ENCODE measurements around the gene ZNF608. TPM values are rescaled to one million over a fixed set of nuclear protein-coding genes. Genes with fewer than 3 reads are reported as not detected.

ZNF608 gene
- total and polyA plus RNA-seq, 4 donors, result 4.3 to 13.2 (median 8.0) TPM

GRCh38 chr5:124740991-124741583 lies 5.4 kb downstream of the ZNF608 start:
- WGBS, 2 donors, result 81 to 88% methylated on average over 4 of the region's 4 CpGs
- Histone ChIP-seq H3K27ac (ENCODE audit: low read depth in 1 of 2, low read length in 2 of 2) (no peak overlapping the region), H3K9me3 (ENCODE audit: control insufficient read depth, low read length) (no peaks in the 10 kb centered on the region), H3K36me3 (ENCODE audit: control insufficient read depth in 1 of 2, insufficient read depth in 2 of 2, low read length in 1 of 2) (no peaks in the 10 kb centered on the region), H3K4me1 (ENCODE audit: control insufficient read depth in 1 of 2, insufficient read depth in 2 of 2, low read length in 2 of 2) (peaks cover 0 to 4% of the 10 kb centered on the region in 2 donors), H3K4me3 (ENCODE audit: low read length in 2 of 2) (no peak overlapping the region), H3K27me3 (ENCODE audit: control insufficient read depth in 1 of 2, insufficient read depth in 2 of 2, low read length in 1 of 2) (no peaks in the 10 kb centered on the region)
- intact Hi-C loops (cut with DNase I), result loop anchor here in 1 of 2 donors (10.0 kb wide), 4 partner anchors 46 to 226 kb away; no protein-coding TSS in a partner anchor
- DNase-seq (no peak), ATAC-seq (ENCODE audit: low FRiP score) (no peak)

- no peaks in the 10 kb centered on the region for H3K36me3 ChIP-seq (ENCODE audit: control insufficient read depth in 1 of 2, insufficient read depth in 2 of 2, low read length in 1 of 2)
- H3K27ac ChIP-seq (ENCODE audit: low read depth in 1 of 2, low read length in 2 of 2), result no peak overlapping the region
- ATAC-seq (ENCODE audit: low FRiP score), result no peak
- H3K4me1 ChIP-seq (ENCODE audit: control insufficient read depth in 1 of 2, insufficient read depth in 2 of 2, low read length in 2 of 2), result peaks cover 0 to 4% of the 10 kb centered on the region in 2 donors
- H3K4me3 ChIP-seq (ENCODE audit: low read length in 2 of 2), result no peak overlapping the region
- intact Hi-C loops (cut with DNase I), result loop anchor here in 1 of 2 donors (10.0 kb wide), 4 partner anchors 45 to 225 kb away; no protein-coding TSS in a partner anchor
- no peaks in the 10 kb centered on the region for H3K9me3 ChIP-seq (ENCODE audit: control insufficient read depth, low read length)
- no peak for DNase-seq
- 91 to 93% methylated on average over 4 of the region's 4 CpGs for WGBS, 2 donors
- no peaks in the 10 kb centered on the region for H3K27me3 ChIP-seq (ENCODE audit: control insufficient read depth in 1 of 2, insufficient read depth in 2 of 2, low read length in 1 of 2)
Observed at GRCh38 chr5:124740071-124740470, 6.4 kb downstream of the ZNF608 start.

GRCh38 chr5:124739634-124740025 lies 6.8 kb downstream of the ZNF608 start:
- no peak for DNase-seq
- Histone ChIP-seq H3K27ac (ENCODE audit: low read depth in 1 of 2, low read length in 2 of 2) (no peak overlapping the region), H3K36me3 (ENCODE audit: control insufficient read depth in 1 of 2, insufficient read depth in 2 of 2, low read length in 1 of 2) (no peaks in the 10 kb centered on the region), H3K9me3 (ENCODE audit: control insufficient read depth, low read length) (no peaks in the 10 kb centered on the region), H3K4me1 (ENCODE audit: control insufficient read depth in 1 of 2, insufficient read depth in 2 of 2, low read length in 2 of 2) (peaks cover 0 to 4% of the 10 kb centered on the region in 2 donors), H3K4me3 (ENCODE audit: low read length in 2 of 2) (no peak overlapping the region), H3K27me3 (ENCODE audit: control insufficient read depth in 1 of 2, insufficient read depth in 2 of 2, low read length in 1 of 2) (no peaks in the 10 kb centered on the region)
- intact Hi-C loops (cut with DNase I), result loop anchor here in 1 of 2 donors (10.0 kb wide), 4 partner anchors 45 to 225 kb away; no protein-coding TSS in a partner anchor
- no peak for ATAC-seq (ENCODE audit: low FRiP score)
- 86 to 89% methylated on average over 9 of the region's 9 CpGs for WGBS, 2 donors

GRCh38 chr5:124738681-124739633 lies 7.5 kb downstream of the ZNF608 start:
- ATAC-seq (ENCODE audit: low FRiP score), result no peak
- WGBS, 2 donors, result 79 to 80% methylated on average over 9 of the region's 9 CpGs

GRCh38 chr5:124737651-124738050 lies 8.8 kb downstream of the ZNF608 start:
- H3K4me3 ChIP-seq (ENCODE audit: low read length in 2 of 2), result no peak overlapping the region
- intact Hi-C loops (cut with DNase I), result no loop called here
- ATAC-seq (ENCODE audit: low FRiP score), result no peak
- H3K27me3 ChIP-seq (ENCODE audit: control insufficient read depth in 1 of 2, insufficient read depth in 2 of 2, low read length in 1 of 2), result no peaks in the 10 kb centered on the region
- H3K4me1 ChIP-seq (ENCODE audit: control insufficient read depth in 1 of 2, insufficient read depth in 2 of 2, low read length in 2 of 2), result peaks cover 0 to 4% of the 10 kb centered on the region in 2 donors
- no peak for DNase-seq
- H3K36me3 ChIP-seq (ENCODE audit: control insufficient read depth in 1 of 2, insufficient read depth in 2 of 2, low read length in 1 of 2), result no peaks in the 10 kb centered on the region
- H3K9me3 ChIP-seq (ENCODE audit: control insufficient read depth, low read length), result no peaks in the 10 kb centered on the region
- WGBS, 2 donors, result 78 to 90% methylated on average over 1 of the region's 1 CpG
- H3K27ac ChIP-seq (ENCODE audit: low read depth in 1 of 2, low read length in 2 of 2), result no peak overlapping the region

More at GRCh38 chr5:124738681-124739633, 7.5 kb downstream of the ZNF608 start:
- Histone ChIP-seq H3K4me1 (ENCODE audit: control insufficient read depth in 1 of 2, insufficient read depth in 2 of 2, low read length in 2 of 2) (peaks cover 0 to 4% of the 10 kb centered on the region in 2 donors), H3K4me3 (ENCODE audit: low read length in 2 of 2) (no peak overlapping the region), H3K27ac (ENCODE audit: low read depth in 1 of 2, low read length in 2 of 2) (no peak overlapping the region), H3K27me3 (ENCODE audit: control insufficient read depth in 1 of 2, insufficient read depth in 2 of 2, low read length in 1 of 2) (no peaks in the 10 kb centered on the region), H3K9me3 (ENCODE audit: control insufficient read depth, low read length) (no peaks in the 10 kb centered on the region), H3K36me3 (ENCODE audit: control insufficient read depth in 1 of 2, insufficient read depth in 2 of 2, low read length in 1 of 2) (no peaks in the 10 kb centered on the region)
- intact Hi-C loops (cut with DNase I), result no loop called here
- DNase-seq, result no peak

GRCh38 chr5:124736805-124737188 lies 9.6 kb downstream of the ZNF608 start:
- DNase-seq (no peak), ATAC-seq (ENCODE audit: low FRiP score) (no peak)
- H3K36me3 ChIP-seq (ENCODE audit: control insufficient read depth in 1 of 2, insufficient read depth in 2 of 2, low read length in 1 of 2), result no peaks in the 10 kb centered on the region
- no peaks in the 10 kb centered on the region for H3K27me3 ChIP-seq (ENCODE audit: control insufficient read depth in 1 of 2, insufficient read depth in 2 of 2, low read length in 1 of 2)
- WGBS, 2 donors, result 59 to 69% methylated on average over 3 of the region's 3 CpGs
- no peaks in the 10 kb centered on the region for H3K9me3 ChIP-seq (ENCODE audit: control insufficient read depth, low read length)
- H3K4me1 ChIP-seq (ENCODE audit: control insufficient read depth in 1 of 2, insufficient read depth in 2 of 2, low read length in 2 of 2), result peaks cover 0 to 4% of the 10 kb centered on the region in 2 donors
- intact Hi-C loops (cut with DNase I), result no loop called here
- H3K4me3 ChIP-seq (ENCODE audit: low read length in 2 of 2), result no peak overlapping the region
- no peak overlapping the region for H3K27ac ChIP-seq (ENCODE audit: low read depth in 1 of 2, low read length in 2 of 2)

GRCh38 chr5:124736082-124736804 lies 10.2 kb downstream of the ZNF608 start:
- Histone ChIP-seq H3K4me1 (ENCODE audit: control insufficient read depth in 1 of 2, insufficient read depth in 2 of 2, low read length in 2 of 2) (peaks cover 0 to 4% of the 10 kb centered on the region in 2 donors), H3K4me3 (ENCODE audit: low read length in 2 of 2) (no peak overlapping the region), H3K27ac (ENCODE audit: low read depth in 1 of 2, low read length in 2 of 2) (no peak overlapping the region)

GRCh38 chr5:124735169-124735858 lies 11.1 kb downstream of the ZNF608 start:
- peaks cover 0 to 4% of the 10 kb centered on the region in 2 donors for H3K4me1 ChIP-seq (ENCODE audit: control insufficient read depth in 1 of 2, insufficient read depth in 2 of 2, low read length in 2 of 2)

More at GRCh38 chr5:124736082-124736804, 10.2 kb downstream of the ZNF608 start:
- ATAC-seq (ENCODE audit: low FRiP score), result peak; percentile 56
- Histone ChIP-seq H3K36me3 (ENCODE audit: control insufficient read depth in 1 of 2, insufficient read depth in 2 of 2, low read length in 1 of 2) (no peaks in the 10 kb centered on the region), H3K27me3 (ENCODE audit: control insufficient read depth in 1 of 2, insufficient read depth in 2 of 2, low read length in 1 of 2) (no peaks in the 10 kb centered on the region), H3K9me3 (ENCODE audit: control insufficient read depth, low read length) (no peaks in the 10 kb centered on the region)
- WGBS, 2 donors, result 56 to 57% methylated on average over 6 of the region's 6 CpGs
- no peak for DNase-seq
- intact Hi-C loops (cut with DNase I), result no loop called here

More at GRCh38 chr5:124735169-124735858, 11.1 kb downstream of the ZNF608 start:
- DNase-seq (no peak), ATAC-seq (ENCODE audit: low FRiP score) (peak; percentile 68)
- Histone ChIP-seq H3K36me3 (ENCODE audit: control insufficient read depth in 1 of 2, insufficient read depth in 2 of 2, low read length in 1 of 2) (no peaks in the 10 kb centered on the region), H3K4me3 (ENCODE audit: low read length in 2 of 2) (peak overlapping the region; percentile 1 to 14), H3K9me3 (ENCODE audit: control insufficient read depth, low read length) (no peaks in the 10 kb centered on the region), H3K27me3 (ENCODE audit: control insufficient read depth in 1 of 2, insufficient read depth in 2 of 2, low read length in 1 of 2) (no peaks in the 10 kb centered on the region), H3K27ac (ENCODE audit: low read depth in 1 of 2, low read length in 2 of 2) (no peak overlapping the region)
- intact Hi-C loops (cut with DNase I), result no loop called here
- 7 to 10% methylated on average over 24 of the region's 24 CpGs for WGBS, 2 donors
